Measurements from ENCODE around the gene SFXN5. TPM values are rescaled to one million over a fixed set of nuclear protein-coding genes. Genes with fewer than 3 reads are reported as not detected.

The SFXN5 gene
- total and polyA plus RNA-seq, 3 donors from 2014 or later = 24.0 to 32.2 (median 25.4) TPM

DNA sequence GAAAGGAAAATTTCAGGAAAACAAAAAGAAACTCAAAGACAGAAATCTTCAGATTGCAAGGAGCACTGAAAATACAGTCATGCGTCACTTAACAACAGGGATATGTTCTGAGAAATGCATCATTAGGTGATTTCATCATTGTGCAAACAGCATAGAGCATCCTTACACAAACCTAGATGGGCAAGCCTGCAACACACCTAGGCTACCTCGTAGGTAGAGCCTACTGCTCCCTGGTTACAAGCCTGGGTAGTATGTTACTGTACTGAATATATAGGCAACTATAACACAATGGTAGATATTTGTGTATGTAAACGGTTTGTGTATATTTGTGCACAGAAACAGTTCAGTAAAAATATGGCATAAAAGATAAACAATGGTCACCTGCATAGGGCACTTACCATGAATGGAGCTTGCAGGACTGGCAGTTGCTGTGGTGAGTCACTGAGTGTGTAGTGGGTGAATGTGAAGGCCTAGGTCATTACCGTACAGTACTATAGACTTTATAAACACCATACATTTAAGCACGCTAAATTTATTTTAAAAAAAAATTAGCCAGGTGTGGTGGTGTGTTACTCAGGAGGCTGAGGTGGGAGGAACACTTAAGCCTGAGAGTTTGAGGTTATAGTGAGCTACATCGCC is 33.4 kb downstream of the SFXN5 start:
- WGBS, 2 donors = 94 to 96% methylated on average over 6 of the region's 6 CpGs
- no peaks in the 10 kb centered on the region for H3K9me3 ChIP-seq
- H3K4me3 ChIP-seq = no peak overlapping the region
- no peak for DNase-seq
- no peaks in the 10 kb centered on the region for H3K36me3 ChIP-seq (ENCODE audit: low read depth, missing control alignments)
- no peaks in the 10 kb centered on the region for H3K4me1 ChIP-seq
- intact Hi-C loops (cut with DNase I; ENCODE audit: low total_unique reads) = no loop called here
- no peak overlapping the region for H3K27ac ChIP-seq
- TF ChIP-seq, protein P1, sequence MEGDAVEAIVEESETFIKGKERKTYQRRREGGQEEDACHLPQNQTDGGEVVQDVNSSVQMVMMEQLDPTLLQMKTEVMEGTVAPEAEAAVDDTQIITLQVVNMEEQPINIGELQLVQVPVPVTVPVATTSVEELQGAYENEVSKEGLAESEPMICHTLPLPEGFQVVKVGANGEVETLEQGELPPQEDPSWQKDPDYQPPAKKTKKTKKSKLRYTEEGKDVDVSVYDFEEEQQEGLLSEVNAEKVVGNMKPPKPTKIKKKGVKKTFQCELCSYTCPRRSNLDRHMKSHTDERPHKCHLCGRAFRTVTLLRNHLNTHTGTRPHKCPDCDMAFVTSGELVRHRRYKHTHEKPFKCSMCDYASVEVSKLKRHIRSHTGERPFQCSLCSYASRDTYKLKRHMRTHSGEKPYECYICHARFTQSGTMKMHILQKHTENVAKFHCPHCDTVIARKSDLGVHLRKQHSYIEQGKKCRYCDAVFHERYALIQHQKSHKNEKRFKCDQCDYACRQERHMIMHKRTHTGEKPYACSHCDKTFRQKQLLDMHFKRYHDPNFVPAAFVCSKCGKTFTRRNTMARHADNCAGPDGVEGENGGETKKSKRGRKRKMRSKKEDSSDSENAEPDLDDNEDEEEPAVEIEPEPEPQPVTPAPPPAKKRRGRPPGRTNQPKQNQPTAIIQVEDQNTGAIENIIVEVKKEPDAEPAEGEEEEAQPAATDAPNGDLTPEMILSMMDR (IDR thresholded peaks at IDR 0.05) = no peak
- no peak for TF ChIP-seq POLR2A (IDR thresholded peaks at IDR 0.05)
- no peaks in the 10 kb centered on the region for H3K27me3 ChIP-seq

DNA sequence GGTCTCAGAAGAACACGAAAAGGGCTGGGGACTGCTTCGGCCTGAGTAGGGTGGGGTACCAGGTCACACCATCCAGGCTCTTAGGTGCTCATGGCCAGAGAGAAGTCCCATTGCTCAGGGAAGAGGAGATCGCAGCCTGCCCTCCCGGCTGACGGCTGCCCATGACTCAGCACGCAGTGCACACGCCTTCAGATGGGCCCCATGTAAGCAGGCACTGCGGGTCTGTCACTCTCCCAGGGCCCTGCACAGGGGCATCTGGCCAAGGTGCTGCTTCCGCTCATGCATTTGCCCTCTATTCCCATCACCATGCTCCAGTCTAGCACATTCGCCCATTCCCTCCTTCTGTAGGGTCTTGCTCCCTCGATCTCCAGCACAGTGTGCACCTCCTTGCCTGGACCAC is 34.7 kb downstream of the SFXN5 start:
- TF ChIP-seq, protein P1 (IDR thresholded peaks at IDR 0.05) = no peak
- TF ChIP-seq POLR2A (IDR thresholded peaks at IDR 0.05) = no peak
- 95 to 98% methylated on average over 10 to 11 of the region's 11 CpGs for WGBS, 2 donors

DNA sequence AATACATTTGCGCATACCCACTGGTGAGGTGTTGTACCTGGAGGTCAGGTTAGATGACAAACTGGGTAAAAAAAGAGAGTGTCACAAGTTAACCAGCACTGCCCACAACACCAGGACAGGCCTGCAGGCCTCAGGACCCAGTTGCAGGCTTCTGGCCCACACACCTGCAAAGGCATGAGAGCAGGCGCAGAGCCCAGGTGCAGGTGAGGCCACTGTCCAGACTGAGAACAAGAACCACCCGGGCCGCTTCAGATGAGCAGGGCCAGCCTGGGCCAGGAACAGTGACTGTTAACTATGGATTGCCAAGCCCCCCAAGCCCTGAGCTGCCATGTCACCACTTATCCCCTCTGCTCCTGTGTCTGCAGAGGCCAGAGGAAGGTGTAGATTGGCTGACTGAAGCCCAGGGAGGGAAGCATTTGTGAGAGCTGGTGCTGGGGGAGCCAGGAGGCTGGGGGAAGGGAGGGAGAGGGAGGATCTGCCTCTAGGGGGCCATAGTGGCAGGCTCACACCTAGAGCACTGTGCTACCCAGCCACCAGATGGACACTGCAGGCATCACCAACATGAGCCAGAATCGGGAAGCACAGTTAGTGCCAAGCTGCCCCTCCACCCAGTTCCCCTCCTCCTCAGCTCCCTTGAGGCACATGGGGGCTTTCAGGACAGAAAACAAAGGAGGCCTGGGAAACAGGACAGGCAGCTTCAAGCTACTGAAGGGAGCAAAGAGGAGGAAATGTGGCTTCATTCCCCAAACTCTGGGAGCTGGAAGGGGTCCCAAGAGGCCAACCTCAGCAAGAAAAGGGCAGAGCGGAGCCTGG is 35.4 kb downstream of the SFXN5 start:
- no peak for TF ChIP-seq POLR2A (IDR thresholded peaks at IDR 0.05)
- TF ChIP-seq, protein P1 (IDR thresholded peaks at IDR 0.05) = no peak
- Histone ChIP-seq H3K36me3 (ENCODE audit: low read depth, missing control alignments) (no peaks in the 10 kb centered on the region), H3K9me3 (no peaks in the 10 kb centered on the region), H3K4me1 (peaks cover 2% of the 10 kb centered on the region), H3K27me3 (no peaks in the 10 kb centered on the region), H3K27ac (no peak overlapping the region), H3K4me3 (no peak overlapping the region)
- no peak for DNase-seq
- 91 to 94% methylated on average over 6 of the region's 6 CpGs for WGBS, 2 donors
- intact Hi-C loops (cut with DNase I; ENCODE audit: low total_unique reads) = no loop called here

More for the DNA sequence above, 34.7 kb downstream of the SFXN5 start:
- Histone ChIP-seq H3K4me1 (peaks cover 2% of the 10 kb centered on the region), H3K4me3 (no peak overlapping the region), H3K27me3 (no peaks in the 10 kb centered on the region), H3K9me3 (no peaks in the 10 kb centered on the region), H3K36me3 (ENCODE audit: low read depth, missing control alignments) (no peaks in the 10 kb centered on the region), H3K27ac (no peak overlapping the region)
- DNase-seq = no peak
- intact Hi-C loops (cut with DNase I; ENCODE audit: low total_unique reads) = no loop called here

DNA sequence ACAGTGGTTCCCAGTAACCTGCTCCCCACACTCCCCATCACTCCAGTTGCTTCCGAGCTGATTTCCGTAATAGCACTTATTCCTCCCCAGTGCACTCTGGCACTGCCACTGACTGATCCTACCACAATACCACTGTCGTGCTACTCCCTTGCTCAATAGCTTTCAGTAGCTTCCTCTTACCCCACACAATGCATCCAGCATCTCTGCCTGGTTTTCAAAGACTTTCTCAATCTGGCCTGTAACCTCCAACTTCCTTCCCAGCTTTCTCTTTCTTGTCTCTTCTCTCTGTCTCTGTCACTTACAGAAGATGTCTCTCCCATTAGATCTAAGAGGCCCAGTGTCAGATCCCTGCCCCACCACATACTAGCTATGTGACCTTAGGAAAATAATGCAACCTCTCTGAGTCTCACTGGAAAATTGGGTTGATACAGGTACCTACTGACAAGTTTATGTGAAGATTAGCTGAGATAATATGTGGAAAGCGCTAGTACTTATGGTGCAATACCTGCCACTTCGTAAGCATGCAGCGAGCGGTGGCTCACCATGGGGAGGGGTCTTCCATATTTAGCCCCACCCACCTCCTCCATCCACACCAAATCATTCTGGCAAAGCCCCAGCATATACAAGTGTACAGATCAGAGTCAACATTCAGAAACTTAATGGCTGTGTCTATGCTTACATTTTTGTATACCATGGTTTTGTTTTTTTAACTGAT is 36.7 kb downstream of the SFXN5 start:
- no peaks in the 10 kb centered on the region for H3K9me3 ChIP-seq
- DNase-seq = no peak
- H3K27ac ChIP-seq = no peak overlapping the region
- H3K4me3 ChIP-seq = no peak overlapping the region
- no peak for TF ChIP-seq POLR2A (IDR thresholded peaks at IDR 0.05)
- TF ChIP-seq, protein P1 (IDR thresholded peaks at IDR 0.05) = no peak
- H3K27me3 ChIP-seq = no peaks in the 10 kb centered on the region
- no peaks in the 10 kb centered on the region for H3K36me3 ChIP-seq (ENCODE audit: low read depth, missing control alignments)
- intact Hi-C loops (cut with DNase I; ENCODE audit: low total_unique reads) = no loop called here
- WGBS, 2 donors = 90 to 98% methylated on average over 7 of the region's 7 CpGs
- H3K4me1 ChIP-seq = peaks cover 2% of the 10 kb centered on the region

All from testis (tissue), 3 donors.